HepG2 (cell line): ENCODE measurements around the gene PIGX. TPM values are rescaled to one million over a fixed set of nuclear protein-coding genes. Genes with fewer than 3 reads are reported as not detected.
A peak's percentile ranks its signal among the peaks of the same experiment; 100 is the strongest.

ENCODE experiments used
- BCL6 ChIP-seq: IDR thresholded peaks from 2 replicates; pipeline ENCODE4 v1.6.1; 2016; ENCODE audit warnings: missing genetic modification reagents, missing compliant biosample characterization
- HDAC2 ChIP-seq: sonication (generic); formaldehyde crosslinking; IDR thresholded peaks from 2 replicates; pipeline ENCODE4 v1.4.0; 2020; ENCODE audit warnings: missing genetic modification reagents
- HOXD1 ChIP-seq: sonication (generic); formaldehyde crosslinking; IDR thresholded peaks from 2 replicates; pipeline ENCODE4 v1.5.0; 2020; ENCODE audit warnings: missing genetic modification reagents
- NONO ChIP-seq, 2 experiments: fragments of 450-650 bp in 1 of 2; sonication (generic) in 1 of 2; formaldehyde crosslinking in 1 of 2; IDR thresholded peaks in 1 of 2; conservative IDR thresholded peaks in 1 of 2; 2 replicates each; pipeline versions ENCODE4 v1.6.1 to v1.8.0; 2017 to 2022; ENCODE audit warnings: mild to moderate bottlenecking in 1 of 2, missing genetic modification reagents in 1 of 2, moderate library complexity in 1 of 2
- RFX3 ChIP-seq: IDR thresholded peaks from 2 replicates; pipeline ENCODE4 v1.6.1; 2016; ENCODE audit warnings: missing biosample characterization, missing genetic modification reagents
- RXRB ChIP-seq: IDR thresholded peaks from 2 replicates; pipeline ENCODE4 v1.6.1; 2016; ENCODE audit warnings: borderline replicate concordance, missing genetic modification reagents, missing compliant biosample characterization
- SALL1 ChIP-seq: sonication (generic); formaldehyde crosslinking; IDR thresholded peaks from 2 replicates; pipeline ENCODE4 v1.8.0; 2022; ENCODE audit warnings: mild to moderate bottlenecking, missing genetic modification reagents
- SMAD3 ChIP-seq: sonication (generic); formaldehyde crosslinking; IDR thresholded peaks from 2 replicates; pipeline ENCODE4 v1.4.0; 2020; ENCODE audit warnings: missing genetic modification reagents
- SOX13 ChIP-seq, 3 experiments: fragments of 450-650 bp in 1 of 3; sonication (generic) in 1 of 3; formaldehyde crosslinking in 1 of 3; IDR thresholded peaks in 2 of 3; conservative IDR thresholded peaks in 1 of 3; 2 replicates each; pipeline versions ENCODE4 v1.5.0 to v1.6.1; 2016 to 2020; ENCODE audit warnings: antibody characterized with exemption in 1 of 3, mild to moderate bottlenecking in 1 of 3, missing compliant biosample characterization in 1 of 3, missing genetic modification reagents in 1 of 3, moderate library complexity in 1 of 3
- SYNCRIP ChIP-seq: fragments of 200-400 bp; formaldehyde crosslinking; IDR thresholded peaks from 2 replicates; pipeline ENCODE4 v1.6.1; 2018; ENCODE audit warnings: mild to moderate bottlenecking, low read depth, low read length; ENCODE audit not compliant: insufficient read depth
- ZFP90 ChIP-seq: sonication (generic); formaldehyde crosslinking; IDR thresholded peaks from 2 replicates; pipeline ENCODE4 v1.8.0; 2022; ENCODE audit warnings: missing genetic modification reagents, mild to moderate bottlenecking, inconsistent platforms, borderline replicate concordance
- ZNF572 ChIP-seq: sonication (generic); formaldehyde crosslinking; IDR thresholded peaks from 2 replicates; pipeline ENCODE4 v1.5.1; 2020; ENCODE audit warnings: mild to moderate bottlenecking, missing genetic modification reagents
- ZSCAN29 ChIP-seq: sonication (generic); formaldehyde crosslinking; conservative IDR thresholded peaks from 2 replicates; pipeline ENCODE4 v1.4.0; 2020; ENCODE audit warnings: mild to moderate bottlenecking, missing genetic modification reagents
- polyA plus RNA-seq, 8 experiments: library from polyadenylated mRNA; depleted of rRNA in 3 of 8; stranded (reverse) in 7 of 8; unstranded in 1 of 8; fragments of >200 nt; fragmentation: Illumina TruSeq in 4 of 8; extraction: Trizol in 4 of 8; gene quantifications; 2 replicates each; pipeline versions ENCODE4 v1.2.1 to v1.2.3, GENCODE V29; 2011 to 2016; ENCODE audit warnings: low read depth in 4 of 8, missing spikeins in 1 of 8, mixed read lengths in 1 of 8; ENCODE audit not compliant: insufficient read depth in 1 of 8
- total RNA-seq, 5 experiments: library from RNA; depleted of rRNA; stranded (reverse); fragments of >200 nt; fragmentation: Illumina TruSeq; extraction: Trizol; gene quantifications; 2 replicates each; pipeline ENCODE4 v1.2.3, GENCODE V29; 2016; ENCODE audit warnings: low read depth in 1 of 5
- TF ChIP-seq, protein P1 (sequence below): sonication (generic); formaldehyde crosslinking; IDR thresholded peaks from 2 replicates; pipeline ENCODE4 v1.9.0; 2022; ENCODE audit warnings: low read depth, missing genetic modification reagents
- TF ChIP-seq, protein P2 (sequence below), 2 experiments: sonication (generic) in 1 of 2; formaldehyde crosslinking in 1 of 2; IDR thresholded peaks; 2 replicates each; pipeline versions ENCODE4 v1.6.1 to v1.9.0; 2014 to 2022; ENCODE audit warnings: antibody characterized with exemption in 1 of 2, borderline replicate concordance in 1 of 2, inconsistent platforms in 1 of 2, low read depth in 1 of 2, missing genetic modification reagents in 1 of 2
- TF ChIP-seq, protein P3 (sequence below): sonication (generic); formaldehyde crosslinking; IDR thresholded peaks from 2 replicates; pipeline ENCODE4 v1.4.0; 2020; ENCODE audit warnings: missing genetic modification reagents, borderline replicate concordance
- TF ChIP-seq, protein P4 (sequence below): sonication (generic); formaldehyde crosslinking; IDR thresholded peaks from 2 replicates; pipeline ENCODE4 v1.4.0; 2020; ENCODE audit warnings: low read depth, mild to moderate bottlenecking, missing genetic modification reagents

PIGX gene
- total and polyA plus RNA-seq, 2 of the 13 experiments (the other 11 are each of a cell fraction or from before 2014, with no cell fraction given): 13.2 to 21.3 TPM

DNA sequence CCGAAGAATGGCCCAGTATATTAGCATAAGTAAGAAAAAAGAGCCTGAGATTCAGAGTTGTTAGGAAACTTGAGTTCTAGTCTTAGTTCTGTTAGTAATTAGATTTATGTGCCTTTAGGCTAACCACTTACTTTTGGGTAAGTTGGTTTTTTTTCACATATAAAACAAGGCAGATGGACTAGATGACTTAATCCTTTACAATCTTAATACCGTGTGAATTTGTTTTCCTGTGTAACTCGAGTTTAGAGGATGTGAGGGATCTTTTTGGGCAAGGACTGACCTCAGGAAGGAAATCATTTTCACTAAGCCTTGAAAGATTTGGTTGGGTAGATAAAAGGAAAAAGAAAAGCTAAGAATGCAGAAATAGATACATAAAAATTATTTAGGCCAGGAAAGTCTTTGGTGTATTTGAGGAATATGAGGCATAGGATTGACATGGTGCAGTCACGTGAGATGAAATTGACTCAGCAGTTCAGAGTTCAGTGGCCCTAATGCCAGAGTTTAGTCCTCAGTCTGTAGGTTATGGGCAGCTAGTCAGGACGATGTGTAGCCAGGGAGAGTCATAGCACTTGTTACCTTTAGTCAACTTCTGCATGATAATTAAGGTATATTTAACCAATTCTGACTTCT, 62.1 kb downstream of the PIGX start (continued):
- TF ChIP-seq, protein P1, sequence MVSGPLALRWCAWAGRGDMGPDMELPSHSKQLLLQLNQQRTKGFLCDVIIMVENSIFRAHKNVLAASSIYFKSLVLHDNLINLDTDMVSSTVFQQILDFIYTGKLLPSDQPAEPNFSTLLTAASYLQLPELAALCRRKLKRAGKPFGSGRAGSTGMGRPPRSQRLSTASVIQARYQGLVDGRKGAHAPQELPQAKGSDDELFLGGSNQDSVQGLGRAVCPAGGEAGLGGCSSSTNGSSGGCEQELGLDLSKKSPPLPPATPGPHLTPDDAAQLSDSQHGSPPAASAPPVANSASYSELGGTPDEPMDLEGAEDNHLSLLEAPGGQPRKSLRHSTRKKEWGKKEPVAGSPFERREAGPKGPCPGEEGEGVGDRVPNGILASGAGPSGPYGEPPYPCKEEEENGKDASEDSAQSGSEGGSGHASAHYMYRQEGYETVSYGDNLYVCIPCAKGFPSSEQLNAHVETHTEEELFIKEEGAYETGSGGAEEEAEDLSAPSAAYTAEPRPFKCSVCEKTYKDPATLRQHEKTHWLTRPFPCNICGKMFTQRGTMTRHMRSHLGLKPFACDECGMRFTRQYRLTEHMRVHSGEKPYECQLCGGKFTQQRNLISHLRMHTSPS (CRISPR knock-in tag): no peak
- peak; percentile 74 for TF ChIP-seq BCL6 (CRISPR knock-in tag)
- TF ChIP-seq ZSCAN29: no peak
- TF ChIP-seq, protein P2, sequence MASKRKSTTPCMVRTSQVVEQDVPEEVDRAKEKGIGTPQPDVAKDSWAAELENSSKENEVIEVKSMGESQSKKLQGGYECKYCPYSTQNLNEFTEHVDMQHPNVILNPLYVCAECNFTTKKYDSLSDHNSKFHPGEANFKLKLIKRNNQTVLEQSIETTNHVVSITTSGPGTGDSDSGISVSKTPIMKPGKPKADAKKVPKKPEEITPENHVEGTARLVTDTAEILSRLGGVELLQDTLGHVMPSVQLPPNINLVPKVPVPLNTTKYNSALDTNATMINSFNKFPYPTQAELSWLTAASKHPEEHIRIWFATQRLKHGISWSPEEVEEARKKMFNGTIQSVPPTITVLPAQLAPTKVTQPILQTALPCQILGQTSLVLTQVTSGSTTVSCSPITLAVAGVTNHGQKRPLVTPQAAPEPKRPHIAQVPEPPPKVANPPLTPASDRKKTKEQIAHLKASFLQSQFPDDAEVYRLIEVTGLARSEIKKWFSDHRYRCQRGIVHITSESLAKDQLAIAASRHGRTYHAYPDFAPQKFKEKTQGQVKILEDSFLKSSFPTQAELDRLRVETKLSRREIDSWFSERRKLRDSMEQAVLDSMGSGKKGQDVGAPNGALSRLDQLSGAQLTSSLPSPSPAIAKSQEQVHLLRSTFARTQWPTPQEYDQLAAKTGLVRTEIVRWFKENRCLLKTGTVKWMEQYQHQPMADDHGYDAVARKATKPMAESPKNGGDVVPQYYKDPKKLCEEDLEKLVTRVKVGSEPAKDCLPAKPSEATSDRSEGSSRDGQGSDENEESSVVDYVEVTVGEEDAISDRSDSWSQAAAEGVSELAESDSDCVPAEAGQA (IDR thresholded peaks at IDR 0.05; ENCODE audit: low read depth): no peak
- TF ChIP-seq, protein P2 (CRISPR knock-in tag; IDR thresholded peaks at IDR 0.05; ENCODE audit: borderline replicate concordance): no peak
- TF ChIP-seq, protein P3, sequence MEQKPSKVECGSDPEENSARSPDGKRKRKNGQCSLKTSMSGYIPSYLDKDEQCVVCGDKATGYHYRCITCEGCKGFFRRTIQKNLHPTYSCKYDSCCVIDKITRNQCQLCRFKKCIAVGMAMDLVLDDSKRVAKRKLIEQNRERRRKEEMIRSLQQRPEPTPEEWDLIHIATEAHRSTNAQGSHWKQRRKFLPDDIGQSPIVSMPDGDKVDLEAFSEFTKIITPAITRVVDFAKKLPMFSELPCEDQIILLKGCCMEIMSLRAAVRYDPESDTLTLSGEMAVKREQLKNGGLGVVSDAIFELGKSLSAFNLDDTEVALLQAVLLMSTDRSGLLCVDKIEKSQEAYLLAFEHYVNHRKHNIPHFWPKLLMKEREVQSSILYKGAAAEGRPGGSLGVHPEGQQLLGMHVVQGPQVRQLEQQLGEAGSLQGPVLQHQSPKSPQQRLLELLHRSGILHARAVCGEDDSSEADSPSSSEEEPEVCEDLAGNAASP (CRISPR knock-in tag): 0 out of 2 replicates have a peak, but pooled peaks have one; percentile 35
- TF ChIP-seq, protein P4, sequence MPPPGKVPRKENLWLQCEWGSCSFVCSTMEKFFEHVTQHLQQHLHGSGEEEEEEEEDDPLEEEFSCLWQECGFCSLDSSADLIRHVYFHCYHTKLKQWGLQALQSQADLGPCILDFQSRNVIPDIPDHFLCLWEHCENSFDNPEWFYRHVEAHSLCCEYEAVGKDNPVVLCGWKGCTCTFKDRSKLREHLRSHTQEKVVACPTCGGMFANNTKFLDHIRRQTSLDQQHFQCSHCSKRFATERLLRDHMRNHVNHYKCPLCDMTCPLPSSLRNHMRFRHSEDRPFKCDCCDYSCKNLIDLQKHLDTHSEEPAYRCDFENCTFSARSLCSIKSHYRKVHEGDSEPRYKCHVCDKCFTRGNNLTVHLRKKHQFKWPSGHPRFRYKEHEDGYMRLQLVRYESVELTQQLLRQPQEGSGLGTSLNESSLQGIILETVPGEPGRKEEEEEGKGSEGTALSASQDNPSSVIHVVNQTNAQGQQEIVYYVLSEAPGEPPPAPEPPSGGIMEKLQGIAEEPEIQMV (CRISPR knock-in tag): no peak
- peak; percentile 55; the same call in 1 of the 2 replicates for TF ChIP-seq SALL1 (CRISPR knock-in tag)
- TF ChIP-seq HOXD1 (CRISPR knock-in tag): no peak
- no peak for TF ChIP-seq ZFP90 (CRISPR knock-in tag)
- TF ChIP-seq RFX3: no peak
- peak; percentile 46 for TF ChIP-seq RXRB (CRISPR knock-in tag)
- TF ChIP-seq SMAD3 (CRISPR knock-in tag): no peak
- TF ChIP-seq SYNCRIP: no peak
- TF ChIP-seq HDAC2 (CRISPR knock-in tag): 0 out of 2 replicates have a peak, but pooled peaks have one; percentile 20
- TF ChIP-seq SOX13 (IDR thresholded peaks at IDR 0.05): no peak
- TF ChIP-seq SOX13 (CRISPR knock-in tag; conservative IDR thresholded peaks at IDR 0.05 in 1 of 2, IDR thresholded peaks at IDR 0.05 in 1 of 2): peak in 1 of 2 experiments; percentile 31; a peak in 1 of 4 replicates
- no peak for TF ChIP-seq NONO (IDR thresholded peaks at IDR 0.05)
- TF ChIP-seq NONO (CRISPR knock-in tag; conservative IDR thresholded peaks at IDR 0.05): no peak
- TF ChIP-seq ZNF572 (CRISPR knock-in tag): no peak
